CD4-positive, alpha-beta T cell (primary cell): ENCODE data around the gene KRTAP16-1. TPM values are rescaled to one million over a fixed set of nuclear protein-coding genes. Genes with fewer than 3 reads are reported as not detected.

Experiments used
- ATAC-seq: fragments of 200-7000 bp; cut with Tn5 transposase; one replicate; pipeline ENCODE4 v1.10.0; 2022; ENCODE audit warnings: mild to moderate bottlenecking; ENCODE audit not compliant: poor library complexity
- CTCF ChIA-PET: fragments of 350-600 bp; sonication (Branson Sonifier 250); formaldehyde crosslinking; loops from one replicate; lab custom pipeline; 2021; ENCODE audit warnings: antibody characterized with exemption, inconsistent platforms; lab: Charles Lee
- POLR2A ChIA-PET: fragments of 350-600 bp; sonication (Branson Sonifier 250); formaldehyde crosslinking; loops from one replicate; lab custom pipeline; 2021; ENCODE audit warnings: antibody characterized with exemption, inconsistent platforms; lab: Charles Lee
- DNase-seq, 14 experiments: peaks; one replicate each; pipeline ENCODE4 v3.0.0-alpha.2; 2013 to 2020; ENCODE audit warnings: mixed read lengths in 2 of 14
- H3K27ac ChIP-seq, 2 donors: one replicate each; pipeline versions ENCODE4 v1.5.1 to v1.7.0; 2013; ENCODE audit warnings: low read length in 2 of 2, low read depth in 1 of 2, mild to moderate bottlenecking in 1 of 2
- H3K27me3 ChIP-seq, 2 experiments: 1 replicate in 1 of 2; 2 replicates in 1 of 2; pipeline versions ENCODE4 v1.6.1 to v1.7.0; 2013; ENCODE audit warnings: low read length in 2 of 2, control low read depth in 1 of 2, mild to moderate bottlenecking in 1 of 2, moderate library complexity in 1 of 2; ENCODE audit not compliant: insufficient read depth in 2 of 2, control insufficient read depth in 1 of 2
- H3K36me3 ChIP-seq: one replicate; pipeline ENCODE4 v1.6.1; 2013; ENCODE audit warnings: low read length, control low read depth; ENCODE audit not compliant: insufficient read depth
- H3K4me1 ChIP-seq: one replicate; pipeline ENCODE4 v1.6.1; 2013; ENCODE audit warnings: low read length, control low read depth; ENCODE audit not compliant: insufficient read depth
- H3K4me3 ChIP-seq: one replicate; pipeline ENCODE4 v1.5.1; 2013; ENCODE audit warnings: mild to moderate bottlenecking, low read length, moderate library complexity
- H3K9me3 ChIP-seq, 2 experiments: 1 replicate in 1 of 2; 2 replicates in 1 of 2; pipeline versions ENCODE4 v1.6.1 to v1.7.0; 2013; ENCODE audit warnings: low read length in 2 of 2, mild to moderate bottlenecking in 2 of 2, control low read depth in 1 of 2, moderate library complexity in 1 of 2; ENCODE audit not compliant: control insufficient read depth in 1 of 2, insufficient read depth in 1 of 2
- H3K27ac Mint-ChIP-seq: one replicate; pipeline ENCODE4 v1.8.0; 2020; ENCODE audit warnings: mixed read lengths
- H3K27me3 Mint-ChIP-seq: one replicate; pipeline ENCODE4 v1.8.0; 2021; ENCODE audit warnings: mixed read lengths
- H3K36me3 Mint-ChIP-seq: one replicate; pipeline ENCODE4 v1.8.0; 2021; ENCODE audit warnings: low read depth, mixed read lengths
- H3K4me1 Mint-ChIP-seq: one replicate; pipeline ENCODE4 v1.8.0; 2021; ENCODE audit warnings: low read depth, mixed read lengths
- H3K4me3 Mint-ChIP-seq: one replicate; pipeline ENCODE4 v1.8.0; 2020; ENCODE audit warnings: mild to moderate bottlenecking, mixed read lengths
- H3K9me3 Mint-ChIP-seq: one replicate; pipeline ENCODE4 v1.8.0; 2020; ENCODE audit warnings: mixed read lengths
- intact Hi-C, 2 experiments: fragments of 100-400 bp; cut with DNase I in 1 of 2; cut with micrococcal nuclease in 1 of 2; formaldehyde crosslinking; loops; one replicate each; pipeline versions ENCODE4 v1.15.1 to v1.9.0; 2023 to 2025; cut with DNase I, micrococcal nuclease
- total RNA-seq, 174 experiments: library from RNA in 2 of 174; stranded (reverse) in 2 of 174; gene quantifications; one replicate each; pipeline ENCODE4 v1.2.3 and lab custom pipeline; 2021 to 2026
- TF ChIP-seq, protein P1 (sequence below): fragments of 200-600 bp; IDR thresholded peaks from one replicate; pipeline ENCODE4 v1.8.0; 2022; ENCODE audit warnings: antibody characterized with exemption, mild to moderate bottlenecking

KRTAP16-1 gene
- total RNA-seq, 2 experiments from 2014 or later = 1.0 to 1.1 TPM

DNA sequence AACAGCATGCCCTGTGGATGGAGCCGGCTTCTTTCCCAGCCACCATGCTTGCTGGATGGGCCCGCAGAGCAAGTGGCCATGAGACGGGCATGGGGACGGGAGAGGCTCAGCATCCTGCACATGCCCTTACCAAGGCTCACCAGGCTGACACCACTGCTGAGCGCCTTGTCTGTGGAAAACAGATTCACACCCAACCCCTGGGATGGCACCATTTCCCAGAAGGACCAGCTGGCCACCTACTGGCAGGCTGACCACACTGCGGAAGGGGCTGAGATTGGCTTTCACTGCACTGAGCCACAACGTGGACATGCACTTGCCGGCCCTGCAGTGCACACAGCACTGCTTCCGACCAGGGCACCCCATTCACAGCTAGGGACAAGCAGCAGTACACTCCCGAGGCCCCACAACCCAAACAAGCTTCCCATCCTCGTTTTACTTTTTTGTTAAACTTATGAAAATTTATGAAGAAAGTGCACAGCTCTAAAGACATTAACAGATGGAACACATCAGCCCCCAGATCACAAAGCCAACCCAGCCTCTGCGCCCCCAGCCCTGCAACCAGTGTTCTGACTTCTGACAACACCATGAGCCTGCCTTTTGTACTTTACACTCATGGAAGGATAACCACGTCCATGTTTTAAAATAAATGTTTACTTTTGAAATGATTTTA is 20.3 kb upstream of the KRTAP16-1 start:
- ChIA-PET POLR2A (interaction anchor here (1.0 to 1.4 kb wide), 2 partner anchors 9 to 21 kb away, joined by 3 to 5 read pairs; partner anchors contain the start of gene KRTAP16-1), CTCF (interaction anchor here (0.8 kb wide), 1 partner anchor 220 kb away, joined by 3 read pairs; no protein-coding TSS in a partner anchor)
- Histone ChIP-seq H3K4me3 (no peak overlapping the region), H3K27me3 (no peaks in the 10 kb centered on the region), H3K9me3 (no peaks in the 10 kb centered on the region), H3K4me1 (peaks cover 65% of the 10 kb centered on the region), H3K27ac (no peak overlapping the region), H3K36me3 (no peaks in the 10 kb centered on the region)
- intact Hi-C loops = loop anchor here in 1 of 2 experiments (5.0 to 10.0 kb wide), 2 partner anchors 165 to 218 kb away; no protein-coding TSS in a partner anchor
- no peak overlapping the region for H3K4me3 Mint-ChIP-seq
- no peaks in the 10 kb centered on the region for H3K9me3 Mint-ChIP-seq
- H3K4me1 Mint-ChIP-seq = peaks cover 49% of the 10 kb centered on the region
- DNase-seq = peak in 3 of 14 experiments; percentile 39 to 49 (median 45)
- no peaks in the 10 kb centered on the region for H3K27me3 Mint-ChIP-seq
- ATAC-seq = no peak
- TF ChIP-seq, protein P1, sequence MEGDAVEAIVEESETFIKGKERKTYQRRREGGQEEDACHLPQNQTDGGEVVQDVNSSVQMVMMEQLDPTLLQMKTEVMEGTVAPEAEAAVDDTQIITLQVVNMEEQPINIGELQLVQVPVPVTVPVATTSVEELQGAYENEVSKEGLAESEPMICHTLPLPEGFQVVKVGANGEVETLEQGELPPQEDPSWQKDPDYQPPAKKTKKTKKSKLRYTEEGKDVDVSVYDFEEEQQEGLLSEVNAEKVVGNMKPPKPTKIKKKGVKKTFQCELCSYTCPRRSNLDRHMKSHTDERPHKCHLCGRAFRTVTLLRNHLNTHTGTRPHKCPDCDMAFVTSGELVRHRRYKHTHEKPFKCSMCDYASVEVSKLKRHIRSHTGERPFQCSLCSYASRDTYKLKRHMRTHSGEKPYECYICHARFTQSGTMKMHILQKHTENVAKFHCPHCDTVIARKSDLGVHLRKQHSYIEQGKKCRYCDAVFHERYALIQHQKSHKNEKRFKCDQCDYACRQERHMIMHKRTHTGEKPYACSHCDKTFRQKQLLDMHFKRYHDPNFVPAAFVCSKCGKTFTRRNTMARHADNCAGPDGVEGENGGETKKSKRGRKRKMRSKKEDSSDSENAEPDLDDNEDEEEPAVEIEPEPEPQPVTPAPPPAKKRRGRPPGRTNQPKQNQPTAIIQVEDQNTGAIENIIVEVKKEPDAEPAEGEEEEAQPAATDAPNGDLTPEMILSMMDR = peak; percentile 23
- no peak overlapping the region for H3K27ac Mint-ChIP-seq
- no peaks in the 10 kb centered on the region for H3K36me3 Mint-ChIP-seq

DNA sequence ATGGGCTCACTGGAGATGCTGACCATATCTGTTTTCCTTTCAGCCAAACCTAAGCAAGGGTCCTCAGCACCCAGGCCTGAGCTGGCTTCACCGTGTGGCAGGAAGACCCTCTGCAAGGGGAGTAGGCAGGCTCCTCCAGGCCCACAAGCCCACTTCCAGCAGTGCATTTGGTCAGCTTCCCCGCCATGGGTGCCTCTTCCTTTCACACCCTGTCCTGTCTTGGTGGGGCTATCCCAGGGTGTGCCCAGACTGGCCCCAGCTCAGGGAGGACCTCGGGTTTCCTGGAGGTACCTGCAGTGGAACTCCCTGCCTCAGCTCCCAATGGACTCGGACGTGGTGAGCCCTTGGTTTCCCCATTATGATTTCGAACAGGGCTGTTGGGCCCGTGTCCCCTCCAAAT is 19.1 kb upstream of the KRTAP16-1 start:
- no peaks in the 10 kb centered on the region for H3K36me3 Mint-ChIP-seq
- H3K36me3 ChIP-seq = no peaks in the 10 kb centered on the region
- no peak overlapping the region for H3K27ac ChIP-seq
- ChIA-PET POLR2A (interaction anchor here (0.6 to 1.4 kb wide), 2 partner anchors 10 to 19 kb away, joined by 3 to 5 read pairs; partner anchors contain the start of gene KRTAP16-1), CTCF (no interaction called here)
- ATAC-seq (no peak), DNase-seq (no peak)
- TF ChIP-seq, protein P1 = no peak
- no peaks in the 10 kb centered on the region for H3K27me3 Mint-ChIP-seq
- no peaks in the 10 kb centered on the region for H3K9me3 ChIP-seq
- H3K4me1 ChIP-seq = peaks cover 65% of the 10 kb centered on the region
- H3K27me3 ChIP-seq = no peaks in the 10 kb centered on the region
- no peak overlapping the region for H3K4me3 ChIP-seq
- no peaks in the 10 kb centered on the region for H3K9me3 Mint-ChIP-seq
- H3K27ac Mint-ChIP-seq = no peak overlapping the region
- peaks cover 49% of the 10 kb centered on the region for H3K4me1 Mint-ChIP-seq
- no peak overlapping the region for H3K4me3 Mint-ChIP-seq
- intact Hi-C loops = loop anchor here in 1 of 2 experiments (5.0 to 10.0 kb wide), 2 partner anchors 167 to 219 kb away; no protein-coding TSS in a partner anchor

DNA sequence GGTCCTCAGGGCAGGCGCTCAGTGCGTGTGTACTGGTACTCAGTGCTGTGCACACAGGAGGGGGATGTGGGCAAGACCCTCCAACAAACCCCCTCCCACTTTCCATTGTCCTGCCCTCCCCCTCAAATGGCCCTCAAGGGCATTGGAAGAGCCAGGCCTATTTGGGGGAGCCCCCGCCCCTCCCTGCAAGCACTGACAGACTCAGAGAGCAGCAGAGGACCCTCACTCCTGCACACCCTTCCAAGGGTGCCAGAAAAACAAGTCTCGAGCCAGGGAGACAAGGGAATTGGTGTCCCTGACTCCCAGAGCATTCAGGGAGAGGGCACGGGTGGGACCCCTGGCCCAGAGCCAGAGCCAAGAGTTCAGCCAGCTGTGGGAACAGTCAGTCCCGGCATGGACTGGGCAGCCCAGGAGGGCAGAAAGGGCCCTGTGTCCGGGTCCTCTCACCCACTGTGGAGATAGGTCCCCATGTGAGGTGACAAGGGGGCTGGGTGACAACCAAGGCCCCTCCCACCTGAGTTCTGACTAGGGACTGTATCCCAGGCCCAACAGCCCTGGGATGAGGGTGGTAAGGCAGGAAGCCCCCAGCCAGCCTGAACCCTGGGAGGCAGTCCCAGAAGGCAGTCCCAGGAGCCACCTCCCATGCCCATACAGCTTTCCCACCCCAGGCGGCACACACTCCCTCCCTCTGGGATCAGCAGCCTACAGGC is 18.5 kb upstream of the KRTAP16-1 start:
- peak overlapping the region; percentile 74 for H3K27ac Mint-ChIP-seq
- TF ChIP-seq, protein P1 = no peak
- no peaks in the 10 kb centered on the region for H3K36me3 Mint-ChIP-seq
- no peak overlapping the region for H3K4me3 ChIP-seq
- CTCF ChIA-PET = no interaction called here
- no peaks in the 10 kb centered on the region for H3K27me3 Mint-ChIP-seq
- H3K36me3 ChIP-seq = no peaks in the 10 kb centered on the region
- POLR2A ChIA-PET = interaction anchor here (0.6 kb wide), 1 partner anchor 11 kb away, joined by 3 read pairs; no protein-coding TSS in a partner anchor
- peaks cover 70% of the 10 kb centered on the region for H3K4me1 ChIP-seq
- H3K4me1 Mint-ChIP-seq = peaks cover 52% of the 10 kb centered on the region
- ATAC-seq (no peak), DNase-seq (no peak)
- H3K27me3 ChIP-seq = no peaks in the 10 kb centered on the region
- H3K9me3 Mint-ChIP-seq = no peaks in the 10 kb centered on the region
- H3K4me3 Mint-ChIP-seq = no peak overlapping the region
- no peaks in the 10 kb centered on the region for H3K9me3 ChIP-seq
- intact Hi-C loops = loop anchor here in 1 of 2 experiments (5.0 to 10.0 kb wide), 2 partner anchors 167 to 220 kb away; no protein-coding TSS in a partner anchor
- H3K27ac ChIP-seq = no peak overlapping the region
